Measurements from ENCODE around the gene LLGL2. TPM values are rescaled to one million over a fixed set of nuclear protein-coding genes. Genes with fewer than 3 reads are reported as not detected.

Gene LLGL2
- total and polyA plus RNA-seq, 9 donors = 0.20 to 45.4 (median 15.1) TPM

DNA sequence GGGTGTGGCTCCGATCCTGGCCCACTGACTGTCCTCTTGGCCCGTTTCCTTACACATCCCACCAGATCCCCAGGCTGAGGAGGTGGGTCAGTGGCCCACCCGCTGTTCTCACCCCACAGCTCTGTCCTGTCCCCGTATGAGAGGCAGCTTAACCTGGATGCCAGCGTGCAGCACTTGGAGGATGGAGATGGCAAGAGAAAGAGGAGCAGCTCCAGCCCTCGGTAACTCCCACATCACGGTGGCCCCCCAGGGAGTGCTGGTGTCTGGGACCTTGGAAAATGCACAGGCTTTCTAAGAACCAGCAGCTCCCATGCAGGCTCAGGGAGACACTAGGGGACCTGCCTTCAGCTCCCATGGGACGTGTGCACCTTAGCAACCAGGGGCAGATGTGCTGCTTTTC, 4.2 kb upstream of the LLGL2 start:
- Histone ChIP-seq H3K4me1 (ENCODE audit: insufficient read depth) (peaks cover 8% of the 10 kb centered on the region), H3K27ac (no peak overlapping the region), H3K9me3 (no peaks in the 10 kb centered on the region), H3K36me3 (no peaks in the 10 kb centered on the region), H3K27me3 (no peaks in the 10 kb centered on the region), H3K4me3 (no peak overlapping the region)
- intact Hi-C loops (cut with DNase I) = no loop called here
- DNase-seq = no peak
- TF ChIP-seq POLR2A (IDR thresholded peaks at IDR 0.05) (no peak), EP300 (IDR thresholded peaks at IDR 0.05) (no peak)
- TF ChIP-seq, protein P1, sequence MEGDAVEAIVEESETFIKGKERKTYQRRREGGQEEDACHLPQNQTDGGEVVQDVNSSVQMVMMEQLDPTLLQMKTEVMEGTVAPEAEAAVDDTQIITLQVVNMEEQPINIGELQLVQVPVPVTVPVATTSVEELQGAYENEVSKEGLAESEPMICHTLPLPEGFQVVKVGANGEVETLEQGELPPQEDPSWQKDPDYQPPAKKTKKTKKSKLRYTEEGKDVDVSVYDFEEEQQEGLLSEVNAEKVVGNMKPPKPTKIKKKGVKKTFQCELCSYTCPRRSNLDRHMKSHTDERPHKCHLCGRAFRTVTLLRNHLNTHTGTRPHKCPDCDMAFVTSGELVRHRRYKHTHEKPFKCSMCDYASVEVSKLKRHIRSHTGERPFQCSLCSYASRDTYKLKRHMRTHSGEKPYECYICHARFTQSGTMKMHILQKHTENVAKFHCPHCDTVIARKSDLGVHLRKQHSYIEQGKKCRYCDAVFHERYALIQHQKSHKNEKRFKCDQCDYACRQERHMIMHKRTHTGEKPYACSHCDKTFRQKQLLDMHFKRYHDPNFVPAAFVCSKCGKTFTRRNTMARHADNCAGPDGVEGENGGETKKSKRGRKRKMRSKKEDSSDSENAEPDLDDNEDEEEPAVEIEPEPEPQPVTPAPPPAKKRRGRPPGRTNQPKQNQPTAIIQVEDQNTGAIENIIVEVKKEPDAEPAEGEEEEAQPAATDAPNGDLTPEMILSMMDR (IDR thresholded peaks at IDR 0.05) = no peak
- 81 to 90% (median 87%) methylated on average over 7 to 8 of the region's 8 CpGs for WGBS, 3 donors

DNA sequence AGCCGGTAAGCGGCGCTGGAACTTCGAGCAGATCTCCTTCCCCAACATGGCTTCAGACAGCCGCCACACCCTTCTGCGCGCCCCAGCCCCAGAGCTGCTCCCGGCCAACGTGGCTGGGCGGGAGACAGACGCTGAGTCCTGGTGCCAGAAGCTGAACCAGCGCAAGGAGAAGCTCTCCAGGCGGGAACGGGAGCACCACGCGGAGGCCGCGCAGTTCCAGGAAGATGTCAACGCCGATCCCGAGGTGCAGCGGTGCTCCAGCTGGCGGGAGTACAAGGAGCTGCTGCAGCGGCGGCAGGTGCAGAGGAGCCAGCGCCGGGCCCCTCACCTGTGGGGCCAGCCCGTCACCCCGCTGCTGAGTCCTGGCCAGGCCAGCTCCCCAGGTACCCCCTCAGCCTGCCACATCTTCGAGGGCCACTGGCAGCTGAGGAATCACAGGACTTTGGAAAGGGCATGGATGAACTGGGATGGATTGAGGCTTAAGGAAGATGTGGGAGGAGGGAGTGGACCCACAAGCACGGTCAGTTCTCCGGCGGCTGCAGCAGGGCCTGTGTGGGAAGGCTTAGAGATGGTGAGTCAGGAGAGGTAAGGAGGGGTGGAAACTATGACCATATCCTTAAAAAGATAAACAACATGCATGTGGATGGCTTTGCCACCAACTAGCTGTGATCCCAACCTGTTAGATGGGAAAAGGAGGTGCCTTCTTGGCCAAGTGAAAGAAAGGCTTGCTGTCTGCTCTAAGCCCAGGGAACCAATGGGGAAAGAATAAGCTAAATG, 3.4 kb upstream of the LLGL2 start:
- no peak overlapping the region for H3K4me3 ChIP-seq
- no peak for DNase-seq
- H3K36me3 ChIP-seq = no peaks in the 10 kb centered on the region
- H3K9me3 ChIP-seq = no peaks in the 10 kb centered on the region
- peaks cover 5% of the 10 kb centered on the region for H3K4me1 ChIP-seq (ENCODE audit: insufficient read depth)
- H3K27me3 ChIP-seq = no peaks in the 10 kb centered on the region
- WGBS, 3 donors = 87 to 92% (median 88%) methylated on average over 30 to 33 of the region's 33 CpGs
- intact Hi-C loops (cut with DNase I) = no loop called here
- no peak overlapping the region for H3K27ac ChIP-seq
- TF ChIP-seq, protein P1 (IDR thresholded peaks at IDR 0.05) = no peak
- TF ChIP-seq POLR2A (IDR thresholded peaks at IDR 0.05) (no peak), EP300 (IDR thresholded peaks at IDR 0.05) (no peak)

DNA sequence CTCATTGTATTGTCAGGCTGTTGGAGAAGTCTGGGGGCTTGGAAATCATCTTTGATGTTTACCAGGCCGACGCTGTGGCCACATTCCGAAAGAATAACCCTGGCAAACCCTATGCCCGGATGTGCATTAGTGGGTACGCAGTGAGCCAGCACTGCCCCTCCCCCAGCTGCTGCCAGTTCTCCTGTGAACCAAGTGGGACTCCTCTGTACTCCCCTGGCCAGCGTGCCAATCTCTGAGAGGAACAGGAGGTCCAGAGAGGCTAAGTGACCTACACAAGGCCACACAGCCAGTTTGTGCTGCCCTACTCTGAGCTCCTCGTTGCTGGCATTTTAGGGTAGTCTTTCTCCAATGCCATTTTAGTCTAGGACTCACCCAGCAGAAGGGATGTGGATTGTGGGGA, 1.9 kb upstream of the LLGL2 start:
- Histone ChIP-seq H3K9me3 (no peaks in the 10 kb centered on the region), H3K27ac (no peak overlapping the region), H3K4me1 (ENCODE audit: insufficient read depth) (no peaks in the 10 kb centered on the region), H3K27me3 (no peaks in the 10 kb centered on the region), H3K4me3 (no peak overlapping the region), H3K36me3 (no peaks in the 10 kb centered on the region)
- intact Hi-C loops (cut with DNase I) = no loop called here
- DNase-seq = no peak
- WGBS, 3 donors = 88 to 92% (median 89%) methylated on average over 7 of the region's 7 CpGs
- TF ChIP-seq, protein P1 (IDR thresholded peaks at IDR 0.05) = no peak
- TF ChIP-seq POLR2A (IDR thresholded peaks at IDR 0.05) = no peak
- no peak for TF ChIP-seq EP300 (IDR thresholded peaks at IDR 0.05)

DNA sequence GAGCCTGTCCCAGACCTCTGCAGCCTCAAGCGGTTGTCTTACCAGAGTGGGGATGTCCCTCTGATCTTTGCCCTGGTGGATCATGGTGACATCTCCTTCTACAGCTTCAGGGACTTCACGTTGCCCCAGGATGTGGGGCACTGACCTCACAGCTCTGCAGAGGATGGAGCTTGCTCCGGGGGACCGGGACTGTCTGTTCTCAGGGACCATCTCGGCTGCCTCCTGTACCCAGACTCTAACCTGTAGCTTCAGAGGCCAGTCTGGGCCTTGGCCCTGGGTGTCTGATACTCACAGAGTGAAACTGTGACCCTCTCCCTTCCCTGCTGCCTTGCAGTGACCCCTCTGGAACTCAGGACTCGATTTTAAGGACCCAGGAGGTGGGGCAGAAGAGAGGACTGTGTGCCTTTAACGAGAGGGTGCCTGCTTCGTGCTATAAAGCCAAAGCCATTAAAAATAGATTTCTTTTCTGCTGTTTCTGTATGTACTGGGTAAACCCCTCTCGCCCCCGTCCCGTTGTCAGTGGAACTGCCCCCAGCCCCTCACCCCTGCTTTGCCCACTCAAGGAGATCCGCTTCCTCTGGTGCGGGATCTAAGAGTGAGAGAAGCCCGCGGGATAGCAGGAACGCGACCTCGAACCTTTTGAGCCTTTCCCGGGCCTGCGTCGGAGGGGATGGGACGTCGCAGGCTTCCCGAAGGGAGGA, 1.1 kb upstream of the LLGL2 start:
- Histone ChIP-seq H3K9me3 (no peaks in the 10 kb centered on the region), H3K4me3 (peak overlapping the region; percentile 75), H3K4me1 (ENCODE audit: insufficient read depth) (no peaks in the 10 kb centered on the region), H3K27ac (peak overlapping the region in 1 of 2 donors; percentile 71), H3K27me3 (no peaks in the 10 kb centered on the region), H3K36me3 (no peaks in the 10 kb centered on the region)
- intact Hi-C loops (cut with DNase I) = no loop called here
- TF ChIP-seq, protein P1 (IDR thresholded peaks at IDR 0.05) = no peak
- TF ChIP-seq POLR2A (IDR thresholded peaks at IDR 0.05) (no peak), EP300 (IDR thresholded peaks at IDR 0.05) (no peak)
- no peak for DNase-seq
- 23 to 30% (median 24%) methylated on average over 21 to 24 of the region's 24 CpGs for WGBS, 3 donors
